KBM-7 (cell line): ENCODE measurements around the gene LRP6.
"Not testable (repeated sequence)": the region's sequence is repeated elsewhere in the genome, so short reads cannot be mapped to it uniquely, and the experiment has no call there.

Experiments used
- DNase-seq: peaks from one replicate; pipeline ENCODE4 v3.0.0-alpha.2; 2015
- in situ Hi-C: fragments of 300-500 bp; cut with MboI; formaldehyde crosslinking; loops from 2 replicates; pipeline ENCODE4 v1.14.3; 2020; ENCODE audit warnings: low sequenced_read_pairs, low pct_unique_long_range_greater_than_20kb, mixed read lengths

LRP6 gene

DNA sequence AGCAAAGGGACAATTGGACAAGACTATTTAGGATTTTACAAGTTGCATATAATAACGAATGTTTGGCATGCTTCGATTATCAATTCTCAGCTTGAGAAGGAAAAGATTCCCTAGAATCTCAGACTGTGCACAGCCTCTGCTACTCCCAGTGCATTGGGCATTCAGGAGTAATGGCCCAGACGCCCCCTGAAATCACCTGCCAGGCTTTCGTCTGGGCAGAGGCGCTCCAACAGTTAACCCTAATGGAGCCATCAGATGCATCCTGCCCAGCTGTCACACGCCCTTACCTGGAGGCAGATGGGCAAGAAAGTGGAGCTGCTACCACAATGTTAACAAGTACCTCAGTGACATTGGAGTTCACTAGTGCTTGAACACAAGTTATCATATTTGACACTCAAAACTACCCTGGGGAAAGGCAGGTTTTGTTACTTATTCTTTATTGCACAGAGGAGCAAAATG is 927 bp upstream of the LRP6 start:
- in situ Hi-C loops = no loop called here
- DNase-seq = peak; percentile 12

GRCh38 chr12:12266389-12266872 is 413 bp downstream of the LRP6 start:
- DNase-seq = no peak
- in situ Hi-C loops = no loop called here

DNA sequence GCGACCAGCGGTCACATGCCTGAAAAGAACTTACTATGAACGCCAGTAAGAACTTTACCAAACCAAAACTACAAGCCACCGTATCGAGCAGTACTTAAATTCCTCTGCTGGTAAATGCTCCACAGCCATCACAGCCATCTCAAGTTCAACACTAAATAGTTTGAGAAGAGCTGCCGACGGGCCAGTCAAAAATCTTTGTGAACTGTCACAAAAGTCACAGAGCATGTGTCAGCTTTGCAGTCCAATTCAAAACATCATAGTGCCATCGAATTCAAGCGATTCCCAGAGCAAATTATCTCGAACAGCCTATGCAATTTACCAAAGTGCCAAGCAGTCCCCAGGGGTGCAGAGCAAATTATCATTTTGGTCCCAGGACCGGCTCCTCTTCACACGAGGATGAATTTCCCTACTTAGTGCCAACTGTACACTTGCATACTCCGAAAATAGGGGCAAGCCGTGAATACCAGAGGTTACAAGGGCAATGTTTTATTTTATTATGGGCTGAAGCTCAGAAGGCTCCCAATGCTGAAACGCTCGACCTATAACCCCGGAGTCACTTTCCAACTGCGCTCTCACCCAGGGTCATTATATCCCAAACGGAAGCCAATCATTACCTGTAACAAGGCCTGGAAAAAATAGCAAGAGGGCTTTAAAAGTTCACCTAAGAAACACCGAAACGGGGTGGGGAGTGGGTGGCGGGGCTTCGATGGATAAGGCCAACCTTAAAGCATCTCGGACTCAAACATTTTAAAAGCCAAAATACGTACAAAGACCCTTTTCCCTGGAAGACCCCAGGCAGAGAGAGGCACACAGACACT is 1.1 kb downstream of the LRP6 start:
- in situ Hi-C loops = no loop called here
- peak; percentile 35 for DNase-seq

DNA sequence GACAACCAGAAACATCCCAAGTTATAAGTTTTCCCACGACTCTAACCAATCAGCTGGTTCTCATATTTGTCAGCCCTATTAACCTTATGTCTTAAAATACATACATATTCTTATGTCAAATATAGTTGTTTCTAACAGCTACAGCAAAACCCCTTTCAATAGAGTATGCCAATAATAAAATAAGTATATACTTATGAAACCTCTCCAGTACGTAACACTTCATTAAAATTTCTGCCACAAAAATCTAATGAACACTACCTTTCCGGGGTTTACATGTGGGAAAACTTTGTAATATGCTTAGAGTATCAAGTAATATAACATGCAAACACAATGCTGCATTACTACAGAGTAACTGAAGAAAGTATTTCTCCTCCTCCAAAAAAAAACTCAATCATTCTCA is 1.8 kb downstream of the LRP6 start:
- no peak for DNase-seq
- in situ Hi-C loops = no loop called here

- no peak for DNase-seq
- in situ Hi-C loops = no loop called here
These were observed 2.9 kb downstream of the LRP6 start for GRCh38 chr12:12263909-12264308.

- in situ Hi-C loops = not testable (repeated sequence)
These were observed 10.5 kb downstream of the LRP6 start for GRCh38 chr12:12256291-12256757.

GRCh38 chr12:12254553-12254952 is 12.3 kb downstream of the LRP6 start:
- in situ Hi-C loops = no loop called here
- no peak for DNase-seq

More at GRCh38 chr12:12256291-12256757, 10.5 kb downstream of the LRP6 start:
- not testable (repeated sequence) for DNase-seq

DNA sequence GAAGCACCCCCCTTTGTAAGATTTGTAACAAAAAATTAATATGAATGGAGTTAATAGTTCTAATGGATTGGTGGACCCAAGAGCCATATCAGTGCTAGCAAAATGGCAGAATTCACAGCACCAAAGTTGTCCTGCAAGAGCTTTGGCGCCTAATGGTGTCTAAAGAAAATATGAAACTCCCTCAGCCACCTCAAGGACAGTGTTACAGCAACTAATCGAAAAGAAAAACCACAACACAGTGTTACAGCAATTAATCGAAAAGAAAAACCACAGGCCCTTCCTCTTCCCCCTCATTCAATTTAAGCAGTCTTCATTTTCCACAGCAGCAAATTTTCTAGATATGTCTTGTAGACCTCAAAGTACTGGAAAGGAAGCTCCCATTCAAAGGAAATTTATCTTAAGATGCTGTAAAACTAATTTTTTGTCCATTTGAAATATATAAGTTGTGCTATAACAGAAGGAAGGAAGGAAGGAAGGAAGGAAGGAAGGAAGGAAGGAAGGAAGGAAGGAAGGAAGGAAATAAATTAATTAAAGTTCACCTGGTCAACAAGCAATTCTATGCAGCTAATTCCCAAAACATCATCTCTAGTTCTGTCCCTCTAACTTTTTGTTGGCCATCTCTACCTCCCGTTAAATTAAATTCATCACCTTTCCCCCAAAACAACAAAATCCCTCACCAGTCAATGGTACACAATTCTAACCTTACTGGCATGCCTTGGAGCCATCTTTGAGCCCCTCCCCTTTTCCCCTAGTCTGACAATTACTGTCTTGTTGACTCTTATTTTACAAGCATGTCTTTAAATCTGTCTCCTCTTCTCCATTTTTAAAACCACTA is 17.4 kb downstream of the LRP6 start:
- in situ Hi-C loops = no loop called here
- DNase-seq = peak; percentile 53

DNA sequence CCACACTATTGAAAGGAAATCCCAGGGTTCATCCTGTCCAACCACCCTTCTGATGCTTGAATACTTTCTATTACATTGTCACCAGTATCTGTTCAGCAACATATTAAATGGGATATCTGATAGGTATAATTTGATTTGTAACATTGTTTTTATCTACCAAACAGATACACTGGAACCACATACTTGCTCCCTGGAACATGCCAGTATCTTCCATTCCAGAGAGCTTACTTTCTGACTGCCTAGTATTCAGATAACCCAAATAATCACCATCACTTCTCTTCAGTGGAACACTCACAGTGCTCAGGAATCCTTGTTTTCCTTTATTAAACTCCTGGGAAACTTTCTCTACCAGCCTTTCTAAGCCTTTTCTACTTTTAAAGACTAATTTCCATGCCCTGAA is 19.3 kb downstream of the LRP6 start:
- in situ Hi-C loops = no loop called here

DNA sequence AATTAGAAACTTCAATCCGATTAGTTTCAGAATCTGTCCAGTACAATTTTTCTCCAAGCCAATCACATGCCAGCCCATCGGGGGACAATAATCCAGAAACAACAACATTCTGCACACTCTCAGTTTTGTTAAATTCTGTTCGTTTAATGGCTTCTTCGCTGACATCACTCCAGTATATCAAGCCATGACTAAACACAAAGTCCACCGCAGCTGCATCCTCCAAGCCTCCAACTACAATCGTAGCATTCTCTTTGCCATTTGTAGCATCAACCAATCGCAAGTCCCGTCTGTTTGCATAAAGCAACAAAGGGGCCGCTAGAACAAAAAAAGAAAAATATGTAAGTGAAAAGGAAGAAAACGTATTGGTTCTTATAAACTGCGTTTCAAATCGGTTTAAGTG is 22.5 kb downstream of the LRP6 start:
- in situ Hi-C loops = no loop called here
- no peak for DNase-seq

More for the DNA sequence above, 19.3 kb downstream of the LRP6 start:
- no peak for DNase-seq

GRCh38 chr12:12240662-12241340 is 26.0 kb downstream of the LRP6 start:
- DNase-seq = no peak
- in situ Hi-C loops = no loop called here

DNA sequence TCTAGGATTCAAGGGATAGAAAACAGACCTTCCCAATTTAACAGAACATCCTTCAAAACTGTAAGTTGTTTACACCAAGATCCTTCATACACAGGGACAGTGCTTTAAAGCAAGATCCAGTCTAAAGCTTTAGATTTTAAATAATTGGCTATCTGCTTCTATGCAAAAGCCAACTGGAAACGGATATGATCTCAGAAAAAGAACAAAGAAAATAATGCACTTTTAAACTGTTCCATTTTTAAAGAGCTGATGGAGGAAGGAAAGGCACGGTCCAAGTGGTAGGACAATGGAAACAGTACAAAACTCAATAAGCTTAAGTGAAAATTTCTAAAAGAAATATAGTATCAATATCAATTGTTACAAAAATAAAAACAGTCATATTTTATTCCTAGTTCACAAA is 27.7 kb downstream of the LRP6 start:
- in situ Hi-C loops = no loop called here
- DNase-seq = no peak

DNA sequence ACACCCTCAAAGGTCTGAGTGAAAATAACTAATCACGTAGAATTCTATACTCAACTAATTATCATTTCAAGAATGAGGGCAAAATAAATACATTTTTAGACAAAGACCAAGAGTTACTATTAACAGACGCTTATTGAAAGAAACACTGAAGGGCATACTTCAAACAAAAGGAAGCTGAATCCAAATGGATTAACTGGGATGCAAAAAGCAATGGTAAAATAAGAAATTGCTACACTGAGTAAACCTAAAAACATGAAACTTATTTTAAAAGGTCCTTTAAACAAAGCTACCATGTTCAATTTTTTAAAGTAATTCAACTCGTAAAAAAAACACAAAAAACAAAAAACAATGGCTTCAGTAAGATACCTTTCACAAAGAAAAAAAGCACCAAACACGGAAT is 28.2 kb downstream of the LRP6 start:
- in situ Hi-C loops = no loop called here
- DNase-seq = no peak

- DNase-seq = no peak
- in situ Hi-C loops = no loop called here
These were observed 29.9 kb downstream of the LRP6 start for GRCh38 chr12:12236896-12237295.

GRCh38 chr12:12230275-12230674 is 36.6 kb downstream of the LRP6 start:
- no peak for DNase-seq
- in situ Hi-C loops = no loop called here

GRCh38 chr12:12229556-12230092 is 37.2 kb downstream of the LRP6 start:
- DNase-seq = no peak
- in situ Hi-C loops = no loop called here

DNA sequence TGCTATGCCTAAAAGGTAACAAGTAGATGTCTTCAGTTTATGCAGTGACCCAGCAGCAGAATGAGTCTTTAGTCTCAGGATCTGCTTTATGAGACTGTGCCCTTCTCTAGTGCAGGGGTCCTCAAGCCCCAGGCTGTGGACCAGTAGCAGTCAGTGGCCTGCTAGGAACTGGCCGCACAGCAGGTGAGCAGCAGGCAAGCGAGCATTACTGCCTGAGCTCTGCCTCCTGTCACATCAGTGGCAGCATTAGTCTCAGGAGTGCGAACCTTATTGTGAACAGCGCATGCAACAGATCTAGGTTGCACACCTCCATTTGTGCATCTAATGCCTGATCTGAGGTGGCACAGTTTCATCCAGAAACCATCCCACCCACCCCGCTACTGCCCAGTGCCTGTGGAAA is 38.4 kb downstream of the LRP6 start:
- in situ Hi-C loops = no loop called here
- DNase-seq = no peak

GRCh38 chr12:12226187-12226586 is 40.7 kb downstream of the LRP6 start:
- DNase-seq = no peak
- in situ Hi-C loops = no loop called here

- DNase-seq = no peak
- in situ Hi-C loops = no loop called here
These were observed 42.5 kb downstream of the LRP6 start for GRCh38 chr12:12224240-12224940.
